NCI-H187 (cell line): Measurements from ENCODE around the gene PLPPR1.

ENCODE experiments used
- DNase-seq, 2 experiments: peaks; one replicate each; lab custom pipeline; 2025; lab: John Stamatoyannopoulos, UW

Gene PLPPR1

GRCh38 chr9:101350285-101350684, 321.8 kb downstream of the PLPPR1 start:
- no peak for DNase-seq

GRCh38 chr9:101352892-101353463, 324.5 kb downstream of the PLPPR1 start:
- DNase-seq: no peak

DNA sequence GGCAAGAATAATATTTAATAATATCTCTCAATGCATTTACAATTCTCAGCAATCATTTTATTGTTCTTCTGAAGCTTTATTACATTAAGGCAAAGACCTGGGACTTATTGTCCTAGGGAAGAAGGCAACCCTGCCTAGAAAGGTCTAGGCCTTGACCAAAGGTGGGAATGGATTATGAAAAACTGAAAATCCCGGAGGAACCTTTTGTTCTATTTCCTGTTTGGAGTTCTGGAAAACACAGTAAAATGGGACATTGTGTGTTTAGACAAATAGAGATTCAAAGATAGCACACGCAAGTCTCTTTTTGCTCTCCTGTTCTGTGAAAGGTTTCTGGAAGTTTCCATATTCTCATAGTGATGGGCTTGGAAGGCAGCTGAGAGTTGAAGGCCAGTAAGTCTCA, 325.2 kb downstream of the PLPPR1 start:
- no peak for DNase-seq

DNA sequence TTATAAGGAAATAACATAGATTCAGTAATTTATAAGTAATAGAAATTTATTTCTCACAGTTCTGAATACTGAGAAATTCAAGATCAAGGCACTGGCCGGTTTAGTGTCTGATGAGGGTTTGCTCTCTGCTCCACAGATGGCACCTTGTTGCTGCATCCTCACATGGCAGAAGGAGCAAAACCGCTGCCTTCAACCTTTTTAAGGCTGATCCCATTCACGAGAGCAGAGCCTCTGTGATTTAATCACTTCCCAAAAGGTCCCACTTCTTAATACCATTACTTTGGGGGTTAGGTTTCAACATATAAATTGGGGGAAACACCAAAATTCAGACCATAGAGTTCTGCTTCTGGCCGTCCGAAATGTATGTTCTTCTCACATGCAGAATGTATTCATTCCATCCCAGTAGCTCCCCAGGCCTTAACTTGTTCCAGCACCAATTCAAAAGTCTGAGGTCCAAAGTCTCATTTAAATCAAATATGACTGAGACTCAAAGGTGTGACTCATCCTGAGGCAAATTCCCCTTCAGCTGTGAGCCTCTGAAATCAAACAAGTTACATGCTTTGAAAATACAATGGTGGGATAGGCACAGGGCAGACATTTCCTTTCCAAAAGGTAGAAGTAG, 325.7 kb downstream of the PLPPR1 start:
- DNase-seq: no peak

GRCh38 chr9:101354765-101355708, 326.5 kb downstream of the PLPPR1 start:
- DNase-seq: no peak

GRCh38 chr9:101356619-101357018, 328.1 kb downstream of the PLPPR1 start:
- no peak for DNase-seq

- no peak for DNase-seq
Measured at GRCh38 chr9:101359679-101360078, 331.2 kb downstream of the PLPPR1 start.

GRCh38 chr9:101360647-101361046, 332.1 kb downstream of the PLPPR1 start:
- no peak for DNase-seq

DNA sequence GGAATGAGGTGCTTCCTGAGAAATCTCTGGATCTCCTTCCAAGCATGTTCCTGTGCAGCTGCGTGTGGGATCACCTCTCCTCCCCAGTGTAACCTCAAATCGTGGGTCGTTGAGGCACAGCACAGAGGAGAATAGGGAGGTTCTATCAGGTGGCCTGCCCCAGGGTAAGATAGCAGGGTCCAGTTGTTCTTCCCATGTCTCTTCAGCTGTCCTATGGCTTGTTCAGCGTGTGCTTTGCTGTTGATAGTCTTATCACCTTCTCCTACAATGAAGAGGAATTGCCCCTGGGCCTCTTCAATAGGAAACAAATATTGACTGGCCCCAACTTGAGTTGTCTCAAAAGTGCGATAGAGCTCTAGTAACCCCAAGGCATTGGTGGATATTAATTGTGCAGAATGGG, 333.9 kb downstream of the PLPPR1 start:
- no peak for DNase-seq

GRCh38 chr9:101365181-101365580, 336.7 kb downstream of the PLPPR1 start:
- no peak for DNase-seq

- no peak for DNase-seq
Measured at GRCh38 chr9:101366038-101366756, 337.7 kb downstream of the PLPPR1 start.

DNA sequence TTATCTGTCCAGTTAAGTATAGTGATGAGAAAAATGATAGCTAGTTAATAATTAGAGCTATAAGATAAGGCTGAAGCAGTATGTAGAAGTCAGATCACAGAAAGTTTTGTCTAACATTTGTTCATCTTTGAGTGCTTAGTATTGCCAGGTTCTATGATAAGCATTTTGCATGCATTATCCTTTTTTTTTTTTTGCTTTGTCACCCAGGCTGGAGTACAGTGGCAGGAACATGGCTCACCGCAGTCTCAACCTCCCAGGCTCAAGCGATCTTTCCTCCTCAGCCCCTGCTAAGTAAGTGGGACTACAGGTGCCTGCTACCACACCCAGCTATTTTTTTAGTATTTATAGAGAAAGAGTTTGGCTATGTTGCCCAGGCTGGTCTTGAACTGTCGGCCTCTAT, 338.8 kb downstream of the PLPPR1 start:
- DNase-seq: no peak

DNA sequence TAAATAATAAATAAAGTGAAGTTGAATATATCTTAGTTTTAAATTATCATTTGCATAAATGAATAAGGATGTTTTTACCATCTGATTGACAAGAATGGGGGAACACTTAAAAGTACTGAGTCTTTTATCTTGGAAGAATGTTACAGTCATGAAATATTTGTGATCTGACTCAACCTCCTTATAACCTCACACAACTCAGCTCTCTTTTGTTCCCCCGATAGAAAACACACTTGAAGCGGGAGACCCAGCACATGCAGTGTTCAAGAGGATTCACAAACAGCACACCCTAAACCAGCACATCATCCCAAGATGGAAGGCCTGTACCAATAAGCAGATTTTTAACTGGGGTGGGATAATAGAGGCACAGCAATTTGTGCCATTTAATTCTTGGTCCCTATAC, 340.8 kb downstream of the PLPPR1 start:
- DNase-seq: no peak

GRCh38 chr9:101369884-101370531, 341.5 kb downstream of the PLPPR1 start:
- DNase-seq: no peak

- DNase-seq: no peak
Measured at GRCh38 chr9:101371813-101372212, 343.3 kb downstream of the PLPPR1 start.

DNA sequence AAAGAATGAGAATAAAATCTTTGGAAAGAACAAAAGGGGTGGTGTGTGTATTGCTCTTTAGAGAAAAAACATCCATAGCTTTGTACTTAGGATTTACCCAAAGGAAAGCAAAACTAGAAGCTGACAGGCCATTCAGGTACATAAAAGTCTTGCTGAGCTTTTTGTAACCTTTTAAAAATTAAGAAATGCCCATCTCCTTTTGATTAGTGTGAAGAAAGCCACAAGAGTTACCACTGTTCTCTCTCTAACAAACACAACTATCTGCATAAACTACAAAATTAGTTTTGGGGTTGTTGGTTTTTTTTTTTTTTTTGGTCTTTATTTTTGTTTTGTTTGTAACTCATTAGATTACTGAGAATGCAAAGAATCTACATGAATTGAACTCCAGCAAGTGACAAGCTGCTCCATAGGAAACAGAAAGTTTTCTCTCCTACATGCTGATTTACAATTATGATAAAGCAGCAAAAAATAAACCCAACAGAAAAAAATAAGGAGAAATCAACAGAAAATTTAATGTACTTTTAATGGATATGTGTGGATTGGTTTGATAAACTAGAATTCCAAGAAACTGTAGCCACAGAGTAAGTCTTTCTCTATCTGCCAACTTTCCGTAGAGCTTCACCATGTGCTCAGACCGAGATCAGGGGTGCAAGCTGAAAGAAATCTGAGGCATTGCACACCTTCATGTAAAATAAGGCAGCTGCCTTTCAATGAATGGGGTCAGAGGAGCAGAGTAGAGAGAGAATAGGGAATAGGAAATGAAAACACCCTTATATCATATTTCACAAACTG, 344.0 kb downstream of the PLPPR1 start:
- no peak for DNase-seq
